Measurements from ENCODE around the gene ZNF738.

The ZNF738 gene

GRCh38 chr19:21423057-21424041 lies 64.5 kb downstream of the ZNF738 start:
- no peak for DNase-seq

Data from NCI-H1092 treated with DMSO at 0.1 percent for 48 hours (cell line).